ENCODE results near the gene DPH1.

GRCh38 chr17:1992541-1992940, 37.4 kb upstream of the DPH1 start:
- TF ChIP-seq CTCF (IDR thresholded peaks at IDR 0.05) (no peak), POLR2A (IDR thresholded peaks at IDR 0.05) (no peak), EP300 (IDR thresholded peaks at IDR 0.05) (no peak)
